Cardiac muscle cell (in vitro differentiated cells and primary cell): Measurements from ENCODE around the gene MYOM1. TPM values are rescaled to one million over a fixed set of nuclear protein-coding genes. Genes with fewer than 3 reads are reported as not detected.

Experiments used
- DNase-seq, 2 donors: peaks; one replicate each; pipeline versions ENCODE4 v3.0.0 to v3.0.0-alpha.2; 2010 to 2017; ENCODE audit warnings: low read depth in 1 of 2, low spot score in 1 of 2
- H3K27ac ChIP-seq: fragments of 200-600 bp; sonication (generic); 2 replicates; pipeline ENCODE4 v1.5.1; 2016
- H3K27me3 ChIP-seq: fragments of 200-600 bp; sonication (generic); 2 replicates; pipeline ENCODE4 v1.6.0; 2016; ENCODE audit warnings: control low read depth
- H3K36me3 ChIP-seq: fragments of 200-600 bp; sonication (generic); 2 replicates; pipeline ENCODE4 v1.5.1; 2016; ENCODE audit warnings: control low read depth
- H3K4me1 ChIP-seq: fragments of 200-600 bp; sonication (generic); 2 replicates; pipeline ENCODE4 v1.8.1; 2017; ENCODE audit warnings: low read depth, mild to moderate bottlenecking, mixed run types
- H3K4me3 ChIP-seq: fragments of 200-600 bp; sonication (generic); 2 replicates; pipeline ENCODE4 v1.5.1; 2016; ENCODE audit warnings: mild to moderate bottlenecking
- H3K9me3 ChIP-seq: fragments of 200-600 bp; sonication (generic); 2 replicates; pipeline ENCODE4 v1.5.1; 2017; ENCODE audit warnings: low read depth, mild to moderate bottlenecking, control low read depth
- polyA plus RNA-seq: library from polyadenylated mRNA; unstranded; fragments of >200 nt; fragmentation: Nextera tagmentation; extraction: Ambion mirVana; gene quantifications from 2 replicates; pipeline ENCODE4 v1.2.1, GENCODE V29; 2016
- total RNA-seq: library from RNA; depleted of rRNA; stranded (reverse); fragments of >200 nt; gene quantifications from 2 replicates; pipeline ENCODE4 v1.2.3, GENCODE V29; 2016
- TF ChIP-seq, protein P1 (sequence below): IDR thresholded peaks from 2 replicates; pipeline ENCODE4 v1.5.1; 2012; ENCODE audit warnings: low read depth, mild to moderate bottlenecking, low read length

The MYOM1 gene
- total and polyA plus RNA-seq, 2 experiments from 2014 or later: 194 to 219 TPM

GRCh38 chr18:3097082-3097481 lies 122.7 kb downstream of the MYOM1 start:
- no peaks in the 10 kb centered on the region for H3K9me3 ChIP-seq
- H3K4me3 ChIP-seq: no peak overlapping the region

GRCh38 chr18:3095921-3096320 lies 123.8 kb downstream of the MYOM1 start:
- Histone ChIP-seq H3K27ac (no peak overlapping the region), H3K9me3 (no peaks in the 10 kb centered on the region), H3K4me1 (no peaks in the 10 kb centered on the region), H3K36me3 (peaks cover 80% of the 10 kb centered on the region), H3K27me3 (no peaks in the 10 kb centered on the region), H3K4me3 (no peak overlapping the region)
- no peak for DNase-seq
- TF ChIP-seq, protein P1, sequence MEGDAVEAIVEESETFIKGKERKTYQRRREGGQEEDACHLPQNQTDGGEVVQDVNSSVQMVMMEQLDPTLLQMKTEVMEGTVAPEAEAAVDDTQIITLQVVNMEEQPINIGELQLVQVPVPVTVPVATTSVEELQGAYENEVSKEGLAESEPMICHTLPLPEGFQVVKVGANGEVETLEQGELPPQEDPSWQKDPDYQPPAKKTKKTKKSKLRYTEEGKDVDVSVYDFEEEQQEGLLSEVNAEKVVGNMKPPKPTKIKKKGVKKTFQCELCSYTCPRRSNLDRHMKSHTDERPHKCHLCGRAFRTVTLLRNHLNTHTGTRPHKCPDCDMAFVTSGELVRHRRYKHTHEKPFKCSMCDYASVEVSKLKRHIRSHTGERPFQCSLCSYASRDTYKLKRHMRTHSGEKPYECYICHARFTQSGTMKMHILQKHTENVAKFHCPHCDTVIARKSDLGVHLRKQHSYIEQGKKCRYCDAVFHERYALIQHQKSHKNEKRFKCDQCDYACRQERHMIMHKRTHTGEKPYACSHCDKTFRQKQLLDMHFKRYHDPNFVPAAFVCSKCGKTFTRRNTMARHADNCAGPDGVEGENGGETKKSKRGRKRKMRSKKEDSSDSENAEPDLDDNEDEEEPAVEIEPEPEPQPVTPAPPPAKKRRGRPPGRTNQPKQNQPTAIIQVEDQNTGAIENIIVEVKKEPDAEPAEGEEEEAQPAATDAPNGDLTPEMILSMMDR: no peak

More at GRCh38 chr18:3097082-3097481, 122.7 kb downstream of the MYOM1 start:
- TF ChIP-seq, protein P1: no peak
- peaks cover 82% of the 10 kb centered on the region for H3K36me3 ChIP-seq
- H3K27me3 ChIP-seq: no peaks in the 10 kb centered on the region
- DNase-seq: no peak
- H3K27ac ChIP-seq: no peak overlapping the region
- no peaks in the 10 kb centered on the region for H3K4me1 ChIP-seq

DNA sequence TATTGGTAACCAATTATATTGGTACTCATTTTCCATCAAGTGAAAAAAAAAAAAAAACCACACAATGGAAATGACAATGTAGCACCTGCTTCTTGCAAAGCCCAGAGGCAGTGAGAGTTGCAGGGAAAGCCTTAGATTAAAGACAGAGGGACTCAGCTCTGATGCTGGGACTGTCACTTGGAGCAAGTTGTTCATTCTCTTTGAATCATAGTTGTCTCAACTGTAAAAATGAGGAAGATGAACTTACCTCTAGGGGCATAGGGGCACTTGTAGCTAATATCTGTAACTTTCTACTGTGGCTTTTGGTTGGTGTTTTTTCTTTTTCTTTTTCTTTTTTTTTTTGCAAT lies 125.5 kb downstream of the MYOM1 start:
- TF ChIP-seq, protein P1: no peak
- H3K36me3 ChIP-seq: peaks cover 78% of the 10 kb centered on the region
- no peaks in the 10 kb centered on the region for H3K27me3 ChIP-seq
- H3K4me3 ChIP-seq: no peak overlapping the region
- no peak overlapping the region for H3K27ac ChIP-seq
- no peaks in the 10 kb centered on the region for H3K4me1 ChIP-seq
- no peak for DNase-seq
- no peaks in the 10 kb centered on the region for H3K9me3 ChIP-seq

GRCh38 chr18:3093624-3094337 lies 126.0 kb downstream of the MYOM1 start:
- no peaks in the 10 kb centered on the region for H3K27me3 ChIP-seq
- no peaks in the 10 kb centered on the region for H3K9me3 ChIP-seq
- H3K27ac ChIP-seq: no peak overlapping the region
- H3K4me3 ChIP-seq: no peak overlapping the region
- no peaks in the 10 kb centered on the region for H3K4me1 ChIP-seq
- TF ChIP-seq, protein P1: no peak
- peaks cover 78% of the 10 kb centered on the region for H3K36me3 ChIP-seq
- DNase-seq: no peak

- H3K27me3 ChIP-seq: no peaks in the 10 kb centered on the region
- TF ChIP-seq, protein P1: no peak
- H3K36me3 ChIP-seq: peaks cover 80% of the 10 kb centered on the region
- H3K4me1 ChIP-seq: no peaks in the 10 kb centered on the region
- no peaks in the 10 kb centered on the region for H3K9me3 ChIP-seq
- no peak overlapping the region for H3K4me3 ChIP-seq
- DNase-seq: no peak
- H3K27ac ChIP-seq: no peak overlapping the region
These were observed 127.0 kb downstream of the MYOM1 start for GRCh38 chr18:3092727-3093126.
